HEK293 (cell line): ENCODE results near the gene PCCA.

Experiments used
- GLIS1 ChIP-seq: fragments of 450-650 bp; formaldehyde crosslinking; IDR thresholded peaks from 2 replicates; pipeline ENCODE4 v1.5.1; 2016; ENCODE audit warnings: missing biosample characterization, missing genetic modification characterization
- PRDM4 ChIP-seq: fragments of 450-650 bp; formaldehyde crosslinking; IDR thresholded peaks from 2 replicates; pipeline ENCODE4 v1.5.1; 2017; ENCODE audit warnings: missing biosample characterization, missing genetic modification characterization
- SP3 ChIP-seq: fragments of 450-650 bp; formaldehyde crosslinking; IDR thresholded peaks from 2 replicates; pipeline ENCODE4 v1.5.1; 2016; ENCODE audit warnings: missing biosample characterization, missing genetic modification characterization
- TSHZ1 ChIP-seq: fragments of 450-650 bp; formaldehyde crosslinking; IDR thresholded peaks from 2 replicates; pipeline ENCODE4 v1.5.1; 2016; ENCODE audit warnings: missing biosample characterization, missing genetic modification characterization, borderline replicate concordance
- WT1 ChIP-seq: fragments of 450-650 bp; formaldehyde crosslinking; IDR thresholded peaks from 2 replicates; pipeline ENCODE4 v1.5.1; 2016; ENCODE audit warnings: missing biosample characterization, missing genetic modification characterization
- ZBTB10 ChIP-seq: fragments of 450-650 bp; formaldehyde crosslinking; IDR thresholded peaks from 2 replicates; pipeline ENCODE4 v1.5.1; 2016; ENCODE audit warnings: missing biosample characterization, missing genetic modification characterization
- ZFP37 ChIP-seq: fragments of 450-650 bp; formaldehyde crosslinking; IDR thresholded peaks from 2 replicates; pipeline ENCODE4 v1.5.1; 2016; ENCODE audit warnings: missing biosample characterization, missing genetic modification characterization
- ZNF121 ChIP-seq: fragments of 450-650 bp; formaldehyde crosslinking; IDR thresholded peaks from 2 replicates; pipeline ENCODE4 v1.5.1; 2016; ENCODE audit warnings: missing biosample characterization, missing genetic modification characterization
- ZNF146 ChIP-seq: fragments of 450-650 bp; formaldehyde crosslinking; IDR thresholded peaks from 2 replicates; pipeline ENCODE4 v1.5.1; 2016; ENCODE audit warnings: missing biosample characterization, missing genetic modification characterization
- ZNF174 ChIP-seq: fragments of 450-650 bp; formaldehyde crosslinking; IDR thresholded peaks from 2 replicates; pipeline ENCODE4 v1.5.0; 2017; ENCODE audit warnings: missing biosample characterization, mild to moderate bottlenecking, missing genetic modification characterization
- ZNF175 ChIP-seq: fragments of 450-650 bp; formaldehyde crosslinking; IDR thresholded peaks from 2 replicates; pipeline ENCODE4 v1.5.1; 2016; ENCODE audit warnings: missing biosample characterization, missing genetic modification characterization
- ZNF202 ChIP-seq: fragments of 450-650 bp; formaldehyde crosslinking; IDR thresholded peaks from 2 replicates; pipeline ENCODE4 v1.5.1; 2016; ENCODE audit warnings: missing biosample characterization, missing genetic modification characterization, borderline replicate concordance
- ZNF221 ChIP-seq: fragments of 450-650 bp; formaldehyde crosslinking; IDR thresholded peaks from 2 replicates; pipeline ENCODE4 v1.5.1; 2017; ENCODE audit warnings: missing biosample characterization, missing genetic modification characterization, borderline replicate concordance
- ZNF266 ChIP-seq: fragments of 450-650 bp; formaldehyde crosslinking; IDR thresholded peaks from 2 replicates; pipeline ENCODE4 v1.5.1; 2016; ENCODE audit warnings: missing biosample characterization, missing genetic modification characterization, low read depth
- ZNF394 ChIP-seq: fragments of 450-650 bp; formaldehyde crosslinking; IDR thresholded peaks from 2 replicates; pipeline ENCODE4 v1.5.1; 2016; ENCODE audit warnings: missing biosample characterization, missing genetic modification characterization, mild to moderate bottlenecking, moderate library complexity, borderline replicate concordance
- ZNF449 ChIP-seq: fragments of 450-650 bp; formaldehyde crosslinking; IDR thresholded peaks from 2 replicates; pipeline ENCODE4 v1.5.1; 2017; ENCODE audit warnings: missing biosample characterization, mild to moderate bottlenecking, missing genetic modification characterization, moderate library complexity
- ZNF473 ChIP-seq: fragments of 450-650 bp; formaldehyde crosslinking; IDR thresholded peaks from 2 replicates; pipeline ENCODE4 v1.5.1; 2017; ENCODE audit warnings: missing biosample characterization, missing genetic modification characterization
- ZNF488 ChIP-seq: fragments of 450-650 bp; formaldehyde crosslinking; IDR thresholded peaks from 2 replicates; pipeline ENCODE4 v1.5.1; 2016; ENCODE audit warnings: missing biosample characterization, missing genetic modification characterization
- ZNF610 ChIP-seq: fragments of 450-650 bp; formaldehyde crosslinking; IDR thresholded peaks from 2 replicates; pipeline ENCODE4 v1.5.1; 2016; ENCODE audit warnings: missing biosample characterization, missing genetic modification characterization, borderline replicate concordance
- ZNF658 ChIP-seq: fragments of 450-650 bp; formaldehyde crosslinking; IDR thresholded peaks from 2 replicates; pipeline ENCODE4; 2016; ENCODE audit warnings: missing biosample characterization, missing genetic modification characterization
- ZSCAN23 ChIP-seq: fragments of 450-650 bp; formaldehyde crosslinking; IDR thresholded peaks from 2 replicates; pipeline ENCODE4 v1.5.1; 2016; ENCODE audit warnings: missing biosample characterization, missing genetic modification characterization
- TF ChIP-seq, protein P1 (sequence below): IDR thresholded peaks from 2 replicates; pipeline ENCODE4 v1.6.1; 2011; ENCODE audit warnings: mild to moderate bottlenecking, low read depth, low read length, borderline replicate concordance
- TF ChIP-seq, protein P2 (sequence below): fragments of 450-650 bp; formaldehyde crosslinking; IDR thresholded peaks from 2 replicates; pipeline ENCODE4 v1.5.1; 2017; ENCODE audit warnings: missing biosample characterization, missing genetic modification characterization
- TF ChIP-seq, protein P3 (sequence below): fragments of 450-650 bp; formaldehyde crosslinking; IDR thresholded peaks from 2 replicates; pipeline ENCODE4 v1.5.1; 2016; ENCODE audit warnings: missing biosample characterization, missing genetic modification characterization, low read depth

The PCCA gene

DNA sequence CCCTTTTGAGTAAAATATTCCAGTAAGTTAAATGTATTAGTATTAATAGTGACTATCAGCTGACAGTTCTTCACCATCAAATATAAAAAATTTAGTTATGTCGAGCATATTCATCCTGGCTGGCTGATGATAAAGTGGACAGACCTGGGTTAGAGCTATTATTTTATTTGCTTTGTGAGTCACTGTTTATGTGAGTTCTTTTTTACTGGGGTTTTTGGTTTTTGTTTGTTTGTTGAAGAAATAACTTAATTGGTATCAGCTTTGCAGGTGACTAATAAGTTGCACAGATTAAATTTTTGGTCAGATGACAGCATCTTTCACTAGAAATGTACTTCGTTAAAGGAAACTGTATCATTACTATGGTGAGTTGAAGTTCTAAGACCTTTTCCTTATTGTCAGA, 275.0 kb downstream of the PCCA start (continued):
- TF ChIP-seq ZNF202 (tag by site-specific recombination) = no peak
- peak; percentile 95 for TF ChIP-seq ZSCAN23
- peak; percentile 51; the same call in 1 of the 2 replicates for TF ChIP-seq ZFP37 (tag by site-specific recombination)
- TF ChIP-seq ZNF175 = no peak
- no peak for TF ChIP-seq ZNF121 (tag by site-specific recombination)
- TF ChIP-seq ZBTB10 (tag by site-specific recombination) = no peak
- TF ChIP-seq ZNF266 (tag by site-specific recombination) = no peak
- no peak for TF ChIP-seq ZNF221 (tag by site-specific recombination)
- 0 out of 2 replicates have a peak, but pooled peaks have one; percentile 35 for TF ChIP-seq ZNF658 (tag by site-specific recombination)
- peak; percentile 43; the same call in 1 of the 2 replicates for TF ChIP-seq GLIS1
- TF ChIP-seq ZNF449 (tag by site-specific recombination) = peak; percentile 37; the same call in 1 of the 2 replicates
- TF ChIP-seq TSHZ1 (tag by site-specific recombination) = peak; percentile 89
- 0 out of 2 replicates have a peak, but pooled peaks have one; percentile 64 for TF ChIP-seq ZNF174 (tag by site-specific recombination)
- TF ChIP-seq ZNF146 (tag by site-specific recombination) = peak; percentile 19; the same call in 1 of the 2 replicates
- peak; percentile 74 for TF ChIP-seq ZNF488 (tag by site-specific recombination)
- peak; percentile 60 for TF ChIP-seq ZNF394 (tag by site-specific recombination)
- TF ChIP-seq, protein P1, sequence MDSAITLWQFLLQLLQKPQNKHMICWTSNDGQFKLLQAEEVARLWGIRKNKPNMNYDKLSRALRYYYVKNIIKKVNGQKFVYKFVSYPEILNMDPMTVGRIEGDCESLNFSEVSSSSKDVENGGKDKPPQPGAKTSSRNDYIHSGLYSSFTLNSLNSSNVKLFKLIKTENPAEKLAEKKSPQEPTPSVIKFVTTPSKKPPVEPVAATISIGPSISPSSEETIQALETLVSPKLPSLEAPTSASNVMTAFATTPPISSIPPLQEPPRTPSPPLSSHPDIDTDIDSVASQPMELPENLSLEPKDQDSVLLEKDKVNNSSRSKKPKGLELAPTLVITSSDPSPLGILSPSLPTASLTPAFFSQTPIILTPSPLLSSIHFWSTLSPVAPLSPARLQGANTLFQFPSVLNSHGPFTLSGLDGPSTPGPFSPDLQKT = no peak
- TF ChIP-seq, protein P2, sequence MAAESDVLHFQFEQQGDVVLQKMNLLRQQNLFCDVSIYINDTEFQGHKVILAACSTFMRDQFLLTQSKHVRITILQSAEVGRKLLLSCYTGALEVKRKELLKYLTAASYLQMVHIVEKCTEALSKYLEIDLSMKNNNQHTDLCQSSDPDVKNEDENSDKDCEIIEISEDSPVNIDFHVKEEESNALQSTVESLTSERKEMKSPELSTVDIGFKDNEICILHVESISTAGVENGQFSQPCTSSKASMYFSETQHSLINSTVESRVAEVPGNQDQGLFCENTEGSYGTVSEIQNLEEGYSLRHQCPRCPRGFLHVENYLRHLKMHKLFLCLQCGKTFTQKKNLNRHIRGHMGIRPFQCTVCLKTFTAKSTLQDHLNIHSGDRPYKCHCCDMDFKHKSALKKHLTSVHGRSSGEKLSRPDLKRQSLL = no peak
- peak; percentile 81; the same call in 1 of the 2 replicates for TF ChIP-seq ZNF473 (tag by site-specific recombination)
- peak; percentile 82 for TF ChIP-seq WT1 (tag by site-specific recombination)
- peak; percentile 46; the same call in 1 of the 2 replicates for TF ChIP-seq SP3 (tag by site-specific recombination)
- TF ChIP-seq, protein P3, sequence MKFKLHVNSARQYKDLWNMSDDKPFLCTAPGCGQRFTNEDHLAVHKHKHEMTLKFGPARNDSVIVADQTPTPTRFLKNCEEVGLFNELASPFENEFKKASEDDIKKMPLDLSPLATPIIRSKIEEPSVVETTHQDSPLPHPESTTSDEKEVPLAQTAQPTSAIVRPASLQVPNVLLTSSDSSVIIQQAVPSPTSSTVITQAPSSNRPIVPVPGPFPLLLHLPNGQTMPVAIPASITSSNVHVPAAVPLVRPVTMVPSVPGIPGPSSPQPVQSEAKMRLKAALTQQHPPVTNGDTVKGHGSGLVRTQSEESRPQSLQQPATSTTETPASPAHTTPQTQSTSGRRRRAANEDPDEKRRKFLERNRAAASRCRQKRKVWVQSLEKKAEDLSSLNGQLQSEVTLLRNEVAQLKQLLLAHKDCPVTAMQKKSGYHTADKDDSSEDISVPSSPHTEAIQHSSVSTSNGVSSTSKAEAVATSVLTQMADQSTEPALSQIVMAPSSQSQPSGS (tag by site-specific recombination) = peak; percentile 62; the same call in 1 of the 2 replicates
- TF ChIP-seq ZNF610 = no peak
- TF ChIP-seq PRDM4 = peak; percentile 56
